Stimulated activated CD8-positive, alpha-beta memory T cell treated with anti-CD3 and anti-CD28 coated beads, Interleukin-15, amount 100 ng/mL, for 1 hour (primary cell): ENCODE data around the gene UBA3.
A peak's percentile ranks its signal among the peaks of the same experiment; 100 is the strongest.

Experiments
- DNase-seq: peaks from one replicate; pipeline ENCODE4 v3.0.0-alpha.2; 2020; ENCODE audit warnings: low read depth

UBA3 gene

GRCh38 chr3:69065318-69065964 is 14.7 kb downstream of the UBA3 start:
- no peak for DNase-seq

GRCh38 chr3:69063636-69064035 is 16.5 kb downstream of the UBA3 start:
- no peak for DNase-seq

- DNase-seq, result no peak
Measured at GRCh38 chr3:69059688-69060087, 20.5 kb downstream of the UBA3 start.

- DNase-seq, result no peak
Measured at GRCh38 chr3:69058947-69059224, 21.3 kb downstream of the UBA3 start.

GRCh38 chr3:69058180-69058946 is 21.8 kb downstream of the UBA3 start:
- DNase-seq, result no peak

- DNase-seq, result no peak
Measured at GRCh38 chr3:69052472-69052898, 27.7 kb downstream of the UBA3 start.

GRCh38 chr3:69051756-69052471 is 28.3 kb downstream of the UBA3 start, which contains the start of gene TMF1:
TMF1 (minus strand) TSS chr3:69052333; CDS start chr3:69052086, 247 bp downstream.
- peak; percentile 97 for DNase-seq

GRCh38 chr3:69048990-69049389 is 31.2 kb downstream of the UBA3 start:
- DNase-seq, result no peak

- DNase-seq, result no peak
Measured at GRCh38 chr3:69044608-69045007, 35.6 kb downstream of the UBA3 start.

GRCh38 chr3:69033470-69033869 is 46.7 kb downstream of the UBA3 start:
- DNase-seq, result no peak

GRCh38 chr3:69032737-69033136 is 47.4 kb downstream of the UBA3 start:
- no peak for DNase-seq

GRCh38 chr3:69032142-69032541 is 48.0 kb downstream of the UBA3 start:
- no peak for DNase-seq

- DNase-seq, result no peak
Measured at GRCh38 chr3:69031635-69032034, 48.5 kb downstream of the UBA3 start.

- no peak for DNase-seq
Measured at GRCh38 chr3:69020857-69021256, 59.3 kb downstream of the UBA3 start.

GRCh38 chr3:69020424-69020823 is 59.7 kb downstream of the UBA3 start:
- DNase-seq, result no peak

GRCh38 chr3:69016901-69017300 is 63.3 kb downstream of the UBA3 start:
- DNase-seq, result no peak

GRCh38 chr3:69016102-69016501 is 64.1 kb downstream of the UBA3 start:
- DNase-seq, result no peak

- no peak for DNase-seq
Measured at GRCh38 chr3:69014022-69014580, 66.1 kb downstream of the UBA3 start.

GRCh38 chr3:69013253-69014021 is 66.7 kb downstream of the UBA3 start, which contains the start of gene EOGT:
EOGT (minus strand) TSS chr3:69013684; CDS start chr3:69009846, 3,838 bp downstream.
- DNase-seq, result peak; percentile 60

- no peak for DNase-seq
Measured at GRCh38 chr3:69012800-69013252, 67.3 kb downstream of the UBA3 start.

GRCh38 chr3:69012100-69012799 is 67.9 kb downstream of the UBA3 start:
- no peak for DNase-seq
